ENCODE measurements around the gene FEV. TPM values are rescaled to one million over a fixed set of nuclear protein-coding genes. Genes with fewer than 3 reads are reported as not detected.

Gene FEV
- not detected in 2 replicates for total RNA-seq

DNA sequence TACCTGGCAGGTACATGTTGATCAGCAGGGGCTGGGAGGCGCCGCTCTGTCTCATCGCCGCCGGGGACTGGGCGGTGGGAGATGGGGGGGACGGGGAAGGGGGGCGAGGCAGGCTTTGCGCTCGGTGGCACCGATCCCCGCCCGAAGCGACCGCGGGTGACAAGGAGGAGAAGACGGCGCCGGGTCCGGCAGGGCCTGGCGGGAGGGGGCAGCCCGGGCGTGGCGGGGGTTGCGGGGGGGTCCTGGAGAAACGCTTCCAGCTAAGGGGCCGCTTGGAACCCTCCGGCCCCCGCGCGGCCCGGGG is at the start of gene FEV:
FEV (minus strand) TSS at position 164 of the 304 bp plus-strand sequence; CDS start at position 55, 109 bp downstream.

DNA sequence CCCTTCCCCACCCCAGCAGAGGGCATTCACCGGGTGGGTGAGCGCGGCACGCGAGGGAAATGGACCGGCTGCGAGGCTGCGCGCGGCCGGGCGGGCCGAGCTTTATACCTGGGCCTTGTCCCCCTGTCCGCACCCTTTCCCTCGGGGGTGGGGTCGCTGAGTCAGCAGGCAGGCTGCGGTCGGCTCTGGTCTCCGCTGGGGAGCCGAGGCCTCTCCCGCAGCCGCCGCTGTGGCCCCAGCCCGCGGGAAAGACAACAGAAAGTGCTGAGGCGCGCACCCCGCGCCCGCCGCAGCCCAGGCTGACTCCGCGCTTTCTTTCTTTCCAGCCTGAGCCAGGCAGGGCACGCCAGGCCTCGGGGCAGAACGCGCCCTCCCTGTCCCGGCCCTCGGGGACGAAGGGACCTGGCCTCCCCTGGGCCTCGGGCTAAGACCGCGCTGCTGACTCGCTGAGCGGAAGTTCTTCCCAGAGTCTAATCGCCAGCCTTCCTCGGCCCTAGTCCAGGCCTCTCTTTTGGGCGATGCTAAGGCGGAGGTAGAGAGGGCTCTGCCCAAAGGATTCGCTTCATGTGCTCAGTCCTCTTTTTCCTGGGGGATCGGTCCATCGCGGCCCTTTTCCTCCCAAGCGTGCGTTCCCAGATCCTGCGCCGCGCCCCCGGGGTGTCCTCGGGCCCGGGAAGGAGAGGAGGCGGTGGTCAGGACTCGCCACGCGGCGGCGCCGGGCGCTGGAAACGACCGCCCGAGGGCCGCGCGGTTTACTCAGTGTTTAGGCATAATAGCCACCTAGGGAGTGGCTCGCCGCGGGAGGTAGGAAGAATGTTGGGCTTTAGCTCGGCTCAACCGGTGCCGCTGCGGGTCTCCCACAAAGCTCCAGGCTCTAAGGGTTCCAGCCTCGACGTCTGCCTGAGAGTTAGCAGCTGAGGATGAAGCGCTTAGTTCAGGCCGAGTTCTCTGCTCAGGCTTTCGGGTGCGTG is 8.6 kb upstream of the FEV start, which contains the start of gene CRYBA2:
CRYBA2 (minus strand) TSS at position 78 of the 971 bp plus-strand sequence. CDS start 246 bp downstream, outside the sequence.

GRCh38 chr2:218959141-218959731 is 25.7 kb downstream of the FEV start, which contains the start of gene CDK5R2:
TSS of gene CDK5R2 (plus strand) at chr2:218959666. CDS start at chr2:218959821, 155 bp downstream.

Other genes with a start within 250 kb of the FEV start
- gene CYP27A1, start 203.0 kb downstream of the FEV start, total RNA-seq, result 26.2 and 36.0 TPM in 2 replicates
- not detected in 2 replicates for gene PRKAG3, start 153.4 kb downstream of the FEV start, total RNA-seq
- gene WNT6, start 125.4 kb downstream of the FEV start, total RNA-seq, result not detected in 2 replicates
- not detected in 2 replicates for gene WNT10A, start 104.3 kb downstream of the FEV start, total RNA-seq
- gene CDK5R2, start 25.5 kb downstream of the FEV start, total RNA-seq, result not detected in 2 replicates
- not detected in 2 replicates for gene CRYBA2, start 8.2 kb upstream of the FEV start, total RNA-seq
- gene CFAP65, start 56.3 kb upstream of the FEV start, total RNA-seq, result under 0.01 TPM in 1 of 2 replicates, not detected in the other
- gene IHH, start 75.7 kb upstream of the FEV start, total RNA-seq, result under 0.01 TPM in 1 of 2 replicates, not detected in the other
- 14.2 and 17.5 TPM in 2 replicates for gene NHEJ1, start 175.6 kb upstream of the FEV start, total RNA-seq
- 0.63 and 2.5 TPM in 2 replicates for gene SLC23A3, start 184.8 kb upstream of the FEV start, total RNA-seq
- 24.7 and 27.0 TPM in 2 replicates for gene CNPPD1, start 191.7 kb upstream of the FEV start, total RNA-seq
- gene RETREG2, start 193.1 kb upstream of the FEV start, total RNA-seq, result 69.0 and 78.2 TPM in 2 replicates
- 22.2 and 26.7 TPM in 2 replicates for gene ZFAND2B, start 221.6 kb upstream of the FEV start, total RNA-seq
- gene ABCB6, start 233.8 kb upstream of the FEV start, total RNA-seq, result 26.8 and 61.6 TPM in 2 replicates
- 24.3 and 26.4 TPM in 2 replicates for gene ATG9A, start 244.5 kb upstream of the FEV start, total RNA-seq
- 18.0 and 20.5 TPM in 2 replicates for gene ANKZF1, start 244.6 kb upstream of the FEV start, total RNA-seq